DOHH2 (cell line): ENCODE results near the gene GAS7.

Source experiments
- CTCF ChIP-seq: fragments of 200-600 bp; sonication (generic); IDR thresholded peaks from one replicate; pipeline ENCODE4 v1.5.1; 2014; ENCODE audit warnings: antibody characterized with exemption, mild to moderate bottlenecking, low read depth, low read length; ENCODE audit not compliant: poor library complexity, severe bottlenecking
- EZH2phosphoT487 ChIP-seq: fragments of 200-600 bp; sonication (generic); IDR thresholded peaks from 2 replicates; pipeline ENCODE4 v1.6.1; 2017; ENCODE audit warnings: borderline replicate concordance, mild to moderate bottlenecking, antibody characterized with exemption, low read length, moderate library complexity, mixed read lengths

GRCh38 chr17:9900044-9900594 is 298.3 kb downstream of the GAS7 start:
- TF ChIP-seq CTCF (no peak), EZH2phosphoT487 (no peak)
